GM20431 (cell line): ENCODE data around the gene FNDC3B.

Experiments used
- in situ Hi-C: fragments of 300-500 bp; cut with MseI, MboI; formaldehyde crosslinking; loops from one replicate; pipeline ENCODE4 v1.15.0; 2020; ENCODE audit warnings: low sequenced_read_pairs; ENCODE audit not compliant: unreplicated experiment

FNDC3B gene

DNA sequence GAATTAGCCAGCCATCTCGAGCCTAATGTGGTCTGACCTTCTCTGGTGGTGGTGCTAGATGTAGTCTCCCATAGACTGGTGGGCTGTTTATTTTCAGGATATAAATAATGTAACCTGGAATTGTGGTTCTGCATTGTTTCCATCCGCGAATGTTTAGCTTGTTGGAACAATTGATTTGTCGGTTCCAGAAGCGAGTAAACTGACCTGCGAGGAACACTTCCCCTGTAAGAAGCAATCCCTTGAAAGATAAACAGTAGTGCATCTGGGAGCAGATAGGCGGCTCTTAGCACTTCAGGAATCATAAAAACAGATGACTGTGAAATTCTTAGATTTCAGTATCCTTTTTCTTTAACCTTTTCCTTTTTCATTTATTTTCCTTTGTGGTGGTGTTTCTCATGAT is 251.1 kb downstream of the FNDC3B start:
- in situ Hi-C loops, result no loop called here

DNA sequence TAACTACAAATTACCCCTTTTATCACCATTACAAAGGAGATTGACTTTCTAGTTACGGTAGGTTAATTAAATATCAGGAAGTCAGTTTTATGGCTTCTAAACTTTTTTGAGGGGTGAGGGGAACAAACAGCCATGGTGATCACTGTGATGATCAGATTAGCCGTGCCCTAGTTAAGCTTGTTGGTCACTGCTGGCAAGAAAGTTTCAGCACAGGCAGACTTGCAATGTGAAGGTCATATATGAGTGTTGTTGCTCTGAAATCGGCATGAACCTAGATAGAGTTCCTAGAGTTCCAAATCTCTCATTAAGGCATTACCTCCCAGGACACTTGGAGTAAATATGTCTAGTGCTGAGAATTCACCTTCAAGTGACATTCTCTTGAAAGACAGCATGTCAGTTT is 252.3 kb downstream of the FNDC3B start:
- in situ Hi-C loops, result no loop called here

DNA sequence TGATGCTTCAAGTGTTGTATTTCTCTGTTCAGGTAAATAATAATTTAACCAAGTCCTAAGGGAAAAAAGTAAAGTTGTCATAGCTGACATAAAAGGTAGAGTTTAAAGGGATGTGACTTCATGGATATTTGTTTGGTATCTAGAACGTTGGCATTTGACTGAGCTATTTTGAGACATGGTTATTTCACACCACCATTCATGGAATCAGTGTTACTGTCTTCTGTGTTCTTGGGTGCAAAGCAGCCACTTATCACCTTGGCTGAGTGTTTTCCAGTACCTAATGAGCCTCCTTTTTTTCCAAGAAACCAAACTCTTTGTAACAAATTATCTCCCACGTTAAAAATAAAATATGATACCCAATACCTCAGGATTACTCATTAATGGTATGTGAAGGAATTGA is 253.0 kb downstream of the FNDC3B start:
- in situ Hi-C loops, result no loop called here

DNA sequence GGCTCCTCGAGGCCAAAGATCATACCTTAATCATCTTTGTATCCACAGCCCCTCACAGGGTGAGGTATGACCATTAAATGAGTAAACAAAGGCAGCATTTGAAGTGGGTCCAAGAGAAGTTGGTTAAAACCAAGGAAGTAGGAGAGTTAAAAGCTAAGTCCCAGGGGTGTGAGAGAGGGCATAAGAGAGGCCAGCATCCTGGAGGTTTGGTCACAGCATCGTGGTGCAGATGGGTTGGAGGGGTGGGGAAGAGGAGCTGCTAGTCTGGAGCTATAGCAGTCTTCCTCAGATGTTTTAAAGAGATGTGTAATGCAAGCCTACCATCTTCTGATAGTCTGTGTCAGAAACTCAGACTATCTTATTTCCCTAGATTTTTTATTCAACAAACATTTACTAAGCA is 253.7 kb downstream of the FNDC3B start:
- in situ Hi-C loops, result no loop called here

DNA sequence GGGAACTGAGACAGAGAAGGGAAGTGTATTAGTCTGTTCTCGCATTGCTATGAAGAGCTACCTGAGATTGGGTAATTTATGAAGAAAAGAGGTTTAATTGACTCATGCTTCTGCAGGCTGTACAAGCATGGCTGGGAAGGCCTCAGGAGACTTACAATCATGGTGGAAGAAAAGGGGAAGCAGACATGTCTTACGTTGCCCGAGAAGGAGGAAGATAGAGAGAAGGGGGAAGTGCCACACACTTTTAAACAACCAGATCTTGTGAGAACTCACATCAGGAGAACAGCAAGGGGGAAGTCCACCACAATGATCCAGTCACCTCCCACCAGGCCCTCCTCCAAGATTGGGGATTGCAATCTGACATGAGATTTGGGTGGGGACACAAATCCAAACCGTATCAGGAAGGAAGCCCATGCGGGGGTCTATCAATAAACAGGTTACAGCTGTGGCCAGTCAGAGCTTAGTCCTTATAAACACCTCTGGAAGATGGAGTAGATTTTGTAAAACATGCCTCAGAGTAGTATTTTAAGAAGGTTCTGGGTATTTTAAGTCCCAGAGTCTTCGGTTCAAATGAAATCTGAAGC is 254.9 kb downstream of the FNDC3B start:
- in situ Hi-C loops, result no loop called here

DNA sequence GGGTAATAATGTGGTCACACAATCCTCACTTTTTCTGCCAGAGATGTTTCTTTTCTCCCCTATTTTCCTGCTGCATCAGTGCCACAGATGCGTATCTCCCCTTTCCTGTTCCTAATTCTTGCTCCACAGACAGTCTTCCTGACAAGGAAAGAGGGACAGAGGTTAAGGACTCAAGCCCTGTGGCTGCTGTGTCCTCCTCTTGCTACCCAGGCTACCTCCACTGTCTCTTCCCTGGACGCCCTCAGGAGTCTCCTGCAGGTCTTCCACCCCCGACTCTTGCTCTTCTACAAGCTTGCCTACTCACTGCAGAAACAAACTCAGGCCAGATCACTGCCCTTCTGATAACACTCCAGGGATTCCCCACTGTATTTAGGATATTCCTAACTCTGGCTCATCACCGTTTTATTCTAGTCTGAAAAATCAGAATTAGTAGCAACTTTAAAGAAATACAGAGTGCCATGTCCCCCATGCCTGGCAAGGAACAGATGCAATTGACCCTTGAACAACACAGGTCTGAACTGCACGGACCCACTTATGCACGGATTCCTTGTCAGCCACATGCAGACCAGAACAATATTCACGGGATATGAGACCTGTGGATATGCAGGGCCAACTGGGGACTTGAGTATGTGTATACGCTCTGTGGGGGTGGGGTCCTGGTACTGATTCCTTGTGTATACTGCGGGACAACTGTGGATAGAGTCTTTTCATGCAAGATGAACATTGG is 257.0 kb downstream of the FNDC3B start:
- in situ Hi-C loops, result no loop called here

DNA sequence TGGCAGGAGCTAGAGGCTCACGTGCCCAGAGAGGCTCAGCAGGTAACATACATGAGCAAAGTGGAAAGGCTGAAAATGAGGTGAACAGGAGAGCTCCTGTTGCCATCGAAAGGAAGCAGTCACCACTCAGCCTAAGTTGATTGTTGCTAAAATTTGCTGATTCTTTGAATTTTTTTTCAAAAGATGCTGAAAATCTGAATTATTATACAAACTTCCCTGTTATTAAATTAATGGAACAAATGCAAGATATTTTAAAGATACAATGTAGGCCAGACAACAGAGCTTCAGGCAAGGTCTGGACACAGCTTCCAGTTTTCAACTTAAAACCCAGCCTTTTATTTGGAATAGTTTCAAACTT is 257.6 kb downstream of the FNDC3B start:
- in situ Hi-C loops, result no loop called here

DNA sequence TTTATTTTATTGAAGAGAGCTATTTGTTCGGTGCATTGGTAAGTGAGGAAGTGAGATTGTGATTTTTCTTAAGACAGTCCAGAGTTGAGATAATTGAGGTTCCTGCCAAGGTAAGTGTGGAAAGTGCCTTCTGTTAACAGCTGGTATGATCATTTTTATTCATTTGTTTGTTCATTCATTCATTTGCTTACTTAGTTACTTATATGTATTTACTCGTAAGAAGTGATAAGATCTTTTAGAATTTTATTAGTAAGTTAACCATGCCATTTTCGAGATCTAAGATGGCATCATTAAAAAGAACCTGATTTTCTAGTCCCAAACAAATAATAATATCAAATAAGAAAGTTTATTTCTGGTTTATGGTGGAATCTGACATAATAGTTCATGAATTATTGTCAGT is 258.9 kb downstream of the FNDC3B start:
- in situ Hi-C loops, result no loop called here

DNA sequence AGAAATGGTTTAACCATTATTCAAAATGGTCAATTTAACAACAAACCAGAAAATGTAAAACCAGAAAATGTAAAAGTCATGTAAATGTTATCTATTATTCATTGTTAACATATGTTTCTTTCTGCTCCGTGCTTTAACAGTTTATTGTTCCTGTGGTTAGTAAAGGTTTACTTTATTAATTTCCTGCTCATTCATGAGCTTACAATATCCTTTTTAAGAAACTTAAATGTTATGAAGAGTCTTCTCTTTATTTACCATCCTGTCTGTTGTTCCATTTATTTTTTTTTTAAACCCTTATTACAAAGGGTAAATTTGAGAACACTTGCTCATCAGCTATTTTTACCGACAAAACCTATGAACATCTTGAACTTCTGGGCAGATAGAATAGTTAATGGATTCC is 260.8 kb downstream of the FNDC3B start:
- in situ Hi-C loops, result no loop called here

DNA sequence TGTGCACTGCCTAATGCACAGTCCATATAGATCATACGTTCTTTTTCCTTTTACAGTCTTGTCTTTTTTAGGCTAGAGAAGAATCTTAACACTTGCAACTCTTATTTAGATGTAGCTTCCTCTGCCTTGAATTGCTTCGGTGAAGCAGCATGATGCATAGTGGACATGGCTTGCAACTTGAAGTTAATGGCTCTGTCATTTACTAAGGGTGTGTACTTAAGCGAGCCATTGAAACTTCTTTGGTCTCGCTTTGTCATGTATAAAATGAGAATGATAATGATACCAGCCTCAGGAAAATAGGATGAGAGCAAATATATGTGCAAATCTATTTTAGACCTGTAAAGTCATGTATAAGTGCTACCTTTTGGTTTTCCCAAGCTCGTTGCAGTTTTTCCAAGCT is 261.5 kb downstream of the FNDC3B start:
- in situ Hi-C loops, result no loop called here

DNA sequence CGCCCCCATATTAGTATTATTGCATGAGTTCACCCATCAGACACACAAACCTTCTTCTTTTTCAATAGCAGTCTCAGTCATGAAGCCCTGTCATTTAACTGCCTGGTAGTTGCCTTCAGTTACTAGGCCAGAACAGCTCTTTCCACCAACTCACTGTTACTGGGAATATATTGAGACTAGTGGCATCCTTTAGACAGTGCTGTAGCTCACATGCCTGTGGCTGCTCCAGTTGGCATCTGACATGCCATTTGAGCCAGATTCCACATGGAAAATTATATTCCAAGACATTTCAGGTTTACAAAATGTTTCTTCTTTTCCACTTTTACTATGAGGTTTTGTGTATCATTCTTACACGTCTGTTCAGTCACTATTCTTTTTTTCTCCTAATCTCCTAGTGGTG is 262.8 kb downstream of the FNDC3B start:
- in situ Hi-C loops, result no loop called here

DNA sequence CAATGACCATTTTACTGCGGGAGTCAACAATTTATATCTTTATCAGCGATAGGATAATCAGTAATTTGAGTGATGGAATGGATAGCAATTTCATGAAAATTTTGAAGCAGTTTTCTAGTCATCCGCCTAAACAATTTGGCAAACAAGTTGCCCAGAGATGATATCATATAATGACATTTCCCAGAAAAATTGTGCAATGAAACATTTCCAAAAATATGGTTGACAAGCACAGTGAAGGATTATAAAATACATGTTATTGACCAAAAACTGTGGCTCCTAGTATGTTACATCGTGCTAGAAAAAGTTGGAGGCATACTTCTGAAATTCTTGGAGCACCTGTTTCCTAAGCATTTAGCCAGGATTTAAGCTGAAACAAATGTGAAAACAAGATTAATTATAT is 263.8 kb downstream of the FNDC3B start:
- in situ Hi-C loops, result no loop called here

DNA sequence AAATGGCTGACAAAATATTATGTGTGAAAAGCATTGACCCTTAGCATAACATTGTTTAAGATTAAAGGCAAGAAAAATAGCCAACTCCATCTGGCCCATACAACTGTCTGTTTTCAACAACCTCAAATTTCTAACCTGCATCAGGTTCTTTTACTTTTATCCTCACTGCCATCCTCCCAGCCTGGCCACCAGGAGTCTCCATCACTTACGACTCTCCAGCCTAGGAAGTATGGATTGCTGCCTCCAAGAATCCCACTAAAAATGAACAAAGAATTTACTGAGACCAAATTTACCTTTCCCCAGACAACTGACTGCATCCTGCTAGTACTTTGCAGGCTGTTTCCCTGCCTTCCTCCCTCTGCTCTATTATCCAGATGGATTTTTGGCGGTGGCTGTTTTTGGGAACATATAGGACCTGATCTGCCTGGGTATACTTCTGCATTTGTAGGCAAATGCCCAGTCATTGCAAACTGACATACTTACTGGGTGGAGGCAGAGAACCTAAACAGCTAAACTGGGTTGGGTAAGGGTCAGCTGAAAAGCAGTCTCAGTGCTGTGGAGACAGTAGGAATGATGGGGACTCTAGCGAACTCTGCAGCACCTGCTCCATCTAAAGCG is 264.7 kb downstream of the FNDC3B start:
- in situ Hi-C loops, result no loop called here

DNA sequence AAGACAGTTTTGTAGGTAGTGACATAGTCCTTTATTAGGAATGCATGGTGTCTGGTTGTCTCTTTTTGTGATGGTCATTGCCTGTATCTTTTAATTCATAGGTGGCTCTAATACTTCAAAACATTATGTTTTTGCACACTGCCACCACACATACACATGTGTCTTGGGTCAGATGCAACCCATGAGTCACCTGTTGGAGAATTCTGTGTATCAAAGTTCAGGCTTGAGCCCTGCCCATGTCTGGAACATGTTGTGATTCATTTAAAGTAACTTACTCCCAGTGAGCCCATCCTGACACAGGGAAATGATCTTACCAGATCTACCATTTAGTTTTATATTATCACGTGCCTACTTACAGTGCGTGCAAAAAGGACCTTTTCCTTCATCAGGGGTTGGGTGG is 266.2 kb downstream of the FNDC3B start:
- in situ Hi-C loops, result no loop called here

DNA sequence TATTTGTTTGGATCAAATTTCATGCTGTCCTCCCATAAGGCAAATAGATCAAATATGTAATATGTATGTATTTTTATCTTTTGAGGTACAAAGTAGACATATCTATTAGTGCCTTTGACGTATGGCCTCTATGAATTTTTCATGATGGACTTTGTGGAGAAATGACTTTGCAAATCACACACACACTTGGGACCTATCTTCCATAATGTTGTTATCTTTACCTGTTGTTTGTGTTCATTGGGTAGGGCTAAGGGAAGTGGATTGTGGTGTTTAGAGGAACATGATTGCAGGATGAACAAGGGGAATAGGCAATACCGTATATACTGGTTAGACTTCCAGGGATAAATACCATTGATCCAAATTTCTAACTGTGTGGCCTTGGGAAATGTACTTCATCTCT is 266.6 kb downstream of the FNDC3B start:
- in situ Hi-C loops, result no loop called here

DNA sequence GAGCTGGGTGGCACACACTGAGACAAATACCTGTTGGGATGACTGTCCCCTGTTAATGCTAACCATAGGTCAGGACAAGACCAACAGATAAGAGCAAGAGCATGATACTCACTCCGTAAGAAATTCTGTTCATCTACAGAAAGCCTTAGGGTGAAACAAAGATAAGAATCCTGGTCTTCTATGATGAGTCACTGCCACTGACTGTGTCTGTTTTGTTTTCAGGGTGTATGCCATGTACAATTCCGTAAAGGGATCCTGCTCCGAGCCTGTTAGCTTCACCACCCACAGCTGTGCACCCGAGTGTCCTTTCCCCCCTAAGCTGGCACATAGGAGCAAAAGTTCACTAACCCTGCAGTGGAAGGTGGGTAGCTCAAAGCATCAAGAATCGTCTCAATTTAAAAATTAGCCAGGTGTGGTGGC is 267.8 kb downstream of the FNDC3B start:
- in situ Hi-C loops, result no loop called here

DNA sequence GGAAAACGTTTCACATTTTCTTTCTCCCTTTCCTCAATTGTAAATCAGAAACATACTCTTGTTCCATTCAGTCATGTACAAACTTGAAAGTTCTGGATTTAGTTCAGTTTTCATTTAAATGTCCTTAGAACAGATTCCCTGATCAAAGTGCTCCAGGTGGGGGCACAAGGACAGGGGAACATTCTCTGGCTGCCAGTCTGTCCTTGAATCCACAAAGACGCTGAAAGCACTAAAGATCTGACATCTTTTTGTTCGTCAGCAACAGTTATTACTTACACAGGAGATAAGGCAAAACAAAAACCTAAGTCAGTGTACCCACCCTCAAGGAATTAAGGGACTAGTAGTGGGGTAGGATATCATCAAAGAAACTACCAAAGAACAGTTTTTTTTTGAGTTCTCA is 269.7 kb downstream of the FNDC3B start:
- in situ Hi-C loops, result no loop called here

DNA sequence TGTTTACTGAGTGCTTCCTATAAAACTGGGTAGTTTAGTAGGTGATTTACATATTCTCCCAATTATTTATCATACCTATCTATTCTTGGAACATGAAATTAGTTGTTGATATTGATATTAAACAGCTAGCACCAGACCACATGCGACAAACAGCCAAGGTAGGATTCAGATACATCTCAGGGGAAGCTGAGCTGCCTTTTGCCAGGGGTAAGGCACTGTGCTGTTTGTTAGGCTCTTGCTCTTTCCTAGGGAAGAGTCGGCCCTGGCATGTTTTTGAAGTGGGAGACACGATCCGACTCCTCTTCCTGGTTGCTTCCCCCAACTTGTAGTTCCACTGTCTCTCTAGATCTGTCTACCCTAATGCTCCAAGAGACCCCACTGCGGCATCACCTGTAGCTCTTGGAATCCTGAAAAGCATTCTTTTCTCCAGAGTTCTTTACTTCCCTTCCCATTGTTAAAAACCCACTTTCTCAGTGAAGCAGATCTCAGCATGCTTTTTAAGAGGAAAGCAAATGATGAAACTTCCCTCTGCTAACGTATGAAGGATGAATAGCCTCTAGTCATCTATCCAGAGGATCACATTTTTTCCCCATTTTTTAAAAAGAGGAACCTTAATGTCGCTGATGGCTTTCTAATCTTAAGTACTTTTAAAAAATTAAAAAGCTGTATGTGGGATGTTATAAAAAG is 270.5 kb downstream of the FNDC3B start:
- in situ Hi-C loops, result no loop called here

DNA sequence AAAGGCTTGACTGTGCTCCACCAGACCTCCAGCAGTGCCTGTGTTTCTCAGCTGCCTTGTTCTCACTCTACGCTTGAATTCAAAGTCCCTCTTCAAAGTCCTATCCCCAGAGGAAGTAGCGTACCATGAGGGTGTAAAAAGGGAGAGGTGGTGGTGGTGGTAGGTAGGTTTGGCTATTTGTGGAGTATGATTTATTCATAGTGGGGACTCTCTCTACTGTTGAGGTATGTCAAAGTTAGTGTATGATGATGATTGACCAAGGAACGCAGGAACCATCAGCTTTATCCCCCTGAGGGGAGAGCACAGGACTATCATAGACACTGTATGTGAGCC is 271.0 kb downstream of the FNDC3B start:
- in situ Hi-C loops, result no loop called here

DNA sequence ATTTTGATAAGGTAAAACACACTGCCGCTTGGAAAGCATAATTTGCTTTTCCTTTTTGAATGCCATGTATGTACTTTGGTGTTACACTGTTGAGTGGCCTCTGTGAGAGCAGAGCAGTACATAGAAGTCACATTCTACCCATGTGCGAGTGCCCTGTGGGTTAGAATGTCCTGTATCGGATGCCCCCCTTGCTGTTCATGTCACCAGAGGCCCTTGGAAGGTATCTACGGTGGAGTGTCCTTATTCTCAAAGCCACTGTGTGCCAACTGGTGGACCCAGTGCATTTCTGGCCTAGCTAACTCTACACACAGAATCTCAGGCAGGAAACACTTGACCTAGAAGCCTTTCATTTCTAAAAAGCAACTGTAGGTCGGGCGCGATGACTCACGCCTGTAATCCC is 271.8 kb downstream of the FNDC3B start:
- in situ Hi-C loops, result no loop called here

DNA sequence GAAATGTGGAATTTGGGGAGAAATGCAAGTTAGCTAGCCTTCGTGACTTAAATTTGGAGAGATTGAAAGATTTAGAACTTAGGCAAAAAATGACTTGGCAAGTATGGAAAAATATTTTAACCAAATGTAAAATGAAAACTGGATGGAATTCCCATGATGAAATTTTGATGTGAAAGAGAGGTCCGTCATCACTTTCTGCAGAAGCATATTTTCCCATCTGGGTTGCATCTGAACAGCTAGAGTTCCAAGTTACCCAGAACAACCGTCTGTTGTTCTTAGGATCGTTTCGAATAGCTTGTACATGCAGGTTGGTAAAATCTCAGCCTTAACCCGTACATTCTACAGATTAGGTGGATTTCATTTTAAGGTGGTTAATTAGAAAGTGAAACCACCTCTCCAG is 272.6 kb downstream of the FNDC3B start:
- in situ Hi-C loops, result no loop called here
